ENCODE results near the gene SMOC2. TPM values are rescaled to one million over a fixed set of nuclear protein-coding genes. Genes with fewer than 3 reads are reported as not detected.

The SMOC2 gene
- total and polyA plus RNA-seq, 4 donors, result 203 to 369 (median 266) TPM

DNA sequence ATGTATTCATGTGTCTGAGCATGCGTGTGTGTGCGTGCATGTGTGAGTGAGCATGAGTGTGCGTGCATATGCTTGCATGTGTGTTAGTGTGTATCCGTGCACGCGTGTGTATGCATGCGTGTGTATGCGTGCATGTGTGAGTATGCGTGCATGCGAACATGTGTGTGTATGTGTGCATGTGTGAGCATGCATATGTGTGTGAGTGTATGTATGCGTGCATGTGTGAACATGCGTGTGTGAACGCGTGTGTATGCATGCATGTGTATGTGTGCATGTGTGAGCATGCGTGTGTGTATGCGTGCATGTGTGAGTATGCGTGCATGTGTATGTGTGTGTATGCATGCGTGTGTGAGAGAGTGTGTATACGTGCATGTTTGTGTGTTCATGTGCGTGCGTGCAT lies 77.9 kb downstream of the SMOC2 start:
- WGBS, 2 donors, result 81 to 97% methylated on average over 21 of the region's 21 CpGs
- Histone ChIP-seq H3K4me1 (ENCODE audit: control insufficient read depth in 1 of 2, insufficient read depth in 2 of 2, low read length in 2 of 2) (no peaks in the 10 kb centered on the region), H3K4me3 (ENCODE audit: low read length in 2 of 2) (no peak overlapping the region), H3K27me3 (ENCODE audit: control insufficient read depth in 1 of 2, insufficient read depth in 2 of 2, low read length in 1 of 2) (no peaks in the 10 kb centered on the region), H3K27ac (ENCODE audit: low read depth in 1 of 2, low read length in 2 of 2) (no peak overlapping the region), H3K36me3 (ENCODE audit: control insufficient read depth in 1 of 2, insufficient read depth in 2 of 2, low read length in 1 of 2) (no peaks in the 10 kb centered on the region), H3K9me3 (ENCODE audit: control insufficient read depth, low read length) (no peaks in the 10 kb centered on the region)
- intact Hi-C loops (cut with DNase I), result loop anchor here in 1 of 2 donors (5.0 kb wide), 1 partner anchor 57 kb away; no protein-coding TSS in a partner anchor
- DNase-seq (no peak), ATAC-seq (ENCODE audit: low FRiP score) (no peak)

DNA sequence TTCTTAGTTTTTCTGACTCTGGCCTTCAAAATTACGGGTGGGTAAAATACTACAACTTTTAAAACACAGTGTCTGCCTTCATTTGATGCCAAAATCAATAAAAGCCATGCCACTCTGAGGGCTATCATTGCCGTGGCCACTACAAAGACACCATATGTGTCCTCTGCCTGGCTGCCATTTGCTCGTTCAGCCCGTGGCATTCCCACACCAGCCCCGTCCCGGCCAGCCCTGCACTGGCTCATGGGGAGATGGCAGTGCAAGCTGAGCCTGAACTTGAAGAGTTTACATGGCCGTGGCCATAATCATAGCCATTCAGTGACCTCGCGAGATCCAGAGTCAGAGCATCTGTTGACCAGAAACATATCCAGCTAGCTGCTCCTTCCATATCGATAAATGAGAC lies 79.2 kb downstream of the SMOC2 start:
- intact Hi-C loops (cut with DNase I), result no loop called here
- H3K4me3 ChIP-seq (ENCODE audit: low read length in 2 of 2), result no peak overlapping the region
- H3K9me3 ChIP-seq (ENCODE audit: control insufficient read depth, low read length), result no peaks in the 10 kb centered on the region
- no peaks in the 10 kb centered on the region for H3K27me3 ChIP-seq (ENCODE audit: control insufficient read depth in 1 of 2, insufficient read depth in 2 of 2, low read length in 1 of 2)
- ATAC-seq (ENCODE audit: low FRiP score), result no peak
- H3K4me1 ChIP-seq (ENCODE audit: control insufficient read depth in 1 of 2, insufficient read depth in 2 of 2, low read length in 2 of 2), result no peaks in the 10 kb centered on the region
- no peaks in the 10 kb centered on the region for H3K36me3 ChIP-seq (ENCODE audit: control insufficient read depth in 1 of 2, insufficient read depth in 2 of 2, low read length in 1 of 2)
- 86% methylated on average over 10 of the region's 10 CpGs for WGBS, 2 donors
- no peak for DNase-seq
- H3K27ac ChIP-seq (ENCODE audit: low read depth in 1 of 2, low read length in 2 of 2), result no peak overlapping the region

DNA sequence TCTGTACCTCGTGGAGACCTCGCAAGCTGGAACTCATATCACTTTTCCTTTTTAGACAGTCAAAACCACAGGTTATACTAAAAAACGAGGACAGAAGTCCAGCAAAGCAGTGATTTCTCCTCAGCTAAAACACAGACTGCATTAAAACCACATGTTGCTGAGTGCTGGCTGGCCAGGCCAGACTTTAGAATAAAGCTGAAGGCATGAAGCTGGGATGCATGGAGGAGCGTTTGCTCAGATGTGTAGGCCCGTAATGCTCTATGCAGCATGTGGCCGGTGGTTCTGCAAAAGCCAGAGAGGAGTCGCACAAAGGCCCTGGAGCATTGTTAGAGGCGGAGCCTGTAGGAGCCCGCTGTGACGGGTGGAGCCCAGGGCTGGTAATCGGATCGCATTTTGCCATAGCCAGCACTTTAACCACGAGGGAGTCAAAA lies 83.6 kb downstream of the SMOC2 start:
- no peaks in the 10 kb centered on the region for H3K9me3 ChIP-seq (ENCODE audit: control insufficient read depth, low read length)
- no peaks in the 10 kb centered on the region for H3K36me3 ChIP-seq (ENCODE audit: control insufficient read depth in 1 of 2, insufficient read depth in 2 of 2, low read length in 1 of 2)
- H3K27ac ChIP-seq (ENCODE audit: low read depth in 1 of 2, low read length in 2 of 2), result no peak overlapping the region
- no peak for ATAC-seq (ENCODE audit: low FRiP score)
- peak in 1 of 2 donors; percentile 84 for DNase-seq
- WGBS, 2 donors, result 50 to 64% methylated on average over 13 of the region's 13 CpGs
- H3K4me3 ChIP-seq (ENCODE audit: low read length in 2 of 2), result no peak overlapping the region
- H3K4me1 ChIP-seq (ENCODE audit: control insufficient read depth in 1 of 2, insufficient read depth in 2 of 2, low read length in 2 of 2), result peaks cover 2 to 3% of the 10 kb centered on the region in 2 donors
- H3K27me3 ChIP-seq (ENCODE audit: control insufficient read depth in 1 of 2, insufficient read depth in 2 of 2, low read length in 1 of 2), result no peaks in the 10 kb centered on the region
- intact Hi-C loops (cut with DNase I), result loop anchor here (5.0 kb wide), 3 partner anchors 58 to 82 kb away; partner anchors contain the start of gene SMOC2 (in 1 of the 2)

DNA sequence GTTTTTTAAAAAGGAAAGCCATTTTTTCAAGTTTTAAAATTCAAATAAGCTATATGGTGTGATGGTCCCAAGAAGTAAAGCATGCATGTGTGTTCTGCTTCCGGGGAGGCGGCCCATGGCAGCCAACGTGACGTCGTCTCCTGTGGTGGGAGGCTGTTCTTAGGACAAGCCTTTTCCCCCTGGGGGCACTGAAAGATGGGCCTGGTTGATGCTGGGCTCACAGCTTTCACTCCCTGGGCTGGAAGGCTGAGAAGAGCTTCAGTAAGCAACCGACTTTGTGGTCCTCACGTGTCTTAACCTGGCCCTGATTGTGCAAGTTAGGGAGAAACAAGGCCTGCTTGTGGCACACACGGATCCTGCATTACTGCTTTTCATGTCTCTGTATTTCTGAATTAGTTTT lies 84.1 kb downstream of the SMOC2 start:
- no peak overlapping the region for H3K4me3 ChIP-seq (ENCODE audit: low read length in 2 of 2)
- DNase-seq (no peak), ATAC-seq (ENCODE audit: low FRiP score) (no peak)
- no peaks in the 10 kb centered on the region for H3K27me3 ChIP-seq (ENCODE audit: control insufficient read depth in 1 of 2, insufficient read depth in 2 of 2, low read length in 1 of 2)
- no peak overlapping the region for H3K27ac ChIP-seq (ENCODE audit: low read depth in 1 of 2, low read length in 2 of 2)
- H3K36me3 ChIP-seq (ENCODE audit: control insufficient read depth in 1 of 2, insufficient read depth in 2 of 2, low read length in 1 of 2), result no peaks in the 10 kb centered on the region
- WGBS, 2 donors, result 83 to 89% methylated on average over 8 of the region's 8 CpGs
- no peaks in the 10 kb centered on the region for H3K9me3 ChIP-seq (ENCODE audit: control insufficient read depth, low read length)
- intact Hi-C loops (cut with DNase I), result loop anchor here (5.0 kb wide), 3 partner anchors 57 to 83 kb away; partner anchors contain the start of gene SMOC2 (in 1 of the 2)
- H3K4me1 ChIP-seq (ENCODE audit: control insufficient read depth in 1 of 2, insufficient read depth in 2 of 2, low read length in 2 of 2), result peaks cover 2 to 3% of the 10 kb centered on the region in 2 donors

DNA sequence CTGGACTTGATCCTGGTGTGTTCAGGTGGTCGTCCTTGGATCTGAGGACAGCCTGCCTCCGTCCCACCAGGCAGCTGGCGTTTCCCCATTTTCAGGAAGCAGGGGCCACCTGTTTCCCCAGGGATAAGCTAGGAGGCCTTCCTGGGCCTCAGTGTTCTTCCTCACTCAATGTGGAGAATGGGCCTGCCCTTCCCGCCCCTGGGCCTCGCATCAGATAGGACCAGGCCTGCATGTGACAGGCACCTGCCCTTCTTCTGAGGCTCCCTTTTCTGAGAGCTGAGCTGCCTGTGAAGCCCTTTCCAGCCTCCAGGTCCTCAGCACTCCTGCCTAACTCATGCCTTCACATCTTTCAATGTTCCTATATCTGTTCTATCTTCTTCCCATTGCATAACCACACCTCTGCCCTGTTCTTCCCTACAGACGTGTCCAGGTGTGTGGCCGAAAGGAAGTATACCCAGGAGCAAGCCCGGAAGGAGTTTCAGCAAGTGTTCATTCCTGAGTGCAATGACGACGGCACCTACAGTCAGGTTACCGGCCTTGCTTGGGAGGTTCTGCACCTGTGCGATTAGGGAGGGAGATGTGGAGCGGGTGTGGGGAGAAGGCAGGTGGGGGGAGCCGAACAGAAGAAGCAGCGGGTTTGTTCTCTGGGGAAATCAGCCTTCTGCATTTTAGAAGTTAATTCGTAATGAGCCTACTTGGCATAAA lies 85.1 kb downstream of the SMOC2 start:
- H3K9me3 ChIP-seq (ENCODE audit: control insufficient read depth, low read length), result no peaks in the 10 kb centered on the region
- peaks cover 2 to 3% of the 10 kb centered on the region in 2 donors for H3K4me1 ChIP-seq (ENCODE audit: control insufficient read depth in 1 of 2, insufficient read depth in 2 of 2, low read length in 2 of 2)
- ATAC-seq (ENCODE audit: low FRiP score) (no peak), DNase-seq (no peak)
- H3K27me3 ChIP-seq (ENCODE audit: control insufficient read depth in 1 of 2, insufficient read depth in 2 of 2, low read length in 1 of 2), result no peaks in the 10 kb centered on the region
- 82 to 83% methylated on average over 16 of the region's 16 CpGs for WGBS, 2 donors
- no peaks in the 10 kb centered on the region for H3K36me3 ChIP-seq (ENCODE audit: control insufficient read depth in 1 of 2, insufficient read depth in 2 of 2, low read length in 1 of 2)
- peak overlapping the region in 1 of 2 donors; percentile 75 for H3K27ac ChIP-seq (ENCODE audit: low read depth in 1 of 2, low read length in 2 of 2)
- intact Hi-C loops (cut with DNase I), result loop anchor here (5.0 kb wide), 3 partner anchors 56 to 84 kb away; partner anchors contain the start of gene SMOC2 (in 1 of the 2)
- no peak overlapping the region for H3K4me3 ChIP-seq (ENCODE audit: low read length in 2 of 2)

DNA sequence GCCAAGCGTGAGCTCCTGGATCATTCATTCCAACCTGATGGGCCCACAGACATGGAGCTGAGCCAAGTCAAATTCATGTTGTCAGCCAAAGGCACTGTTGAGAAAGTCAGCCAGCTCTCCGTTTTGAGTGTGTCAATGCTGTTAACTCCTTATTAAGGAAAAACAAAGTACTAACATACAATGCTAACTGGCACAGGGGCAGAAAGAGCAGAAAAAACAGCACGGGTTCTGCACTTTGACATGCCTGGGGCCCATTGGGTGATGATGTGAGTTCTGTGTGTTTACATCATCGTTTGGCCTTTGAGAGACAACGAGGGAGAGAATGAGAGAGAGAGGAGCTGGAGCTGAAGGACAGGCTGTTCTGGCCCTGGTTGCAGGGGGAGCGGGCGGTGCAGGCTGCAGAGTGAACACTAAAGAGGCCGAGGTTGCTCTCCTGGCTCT lies 85.9 kb downstream of the SMOC2 start:
- 3 to 5% methylated on average over 8 of the region's 8 CpGs for WGBS, 2 donors
- Histone ChIP-seq H3K36me3 (ENCODE audit: control insufficient read depth in 1 of 2, insufficient read depth in 2 of 2, low read length in 1 of 2) (no peaks in the 10 kb centered on the region), H3K27me3 (ENCODE audit: control insufficient read depth in 1 of 2, insufficient read depth in 2 of 2, low read length in 1 of 2) (no peaks in the 10 kb centered on the region), H3K27ac (ENCODE audit: low read depth in 1 of 2, low read length in 2 of 2) (peak overlapping the region; percentile 57 to 63), H3K9me3 (ENCODE audit: control insufficient read depth, low read length) (no peaks in the 10 kb centered on the region), H3K4me3 (ENCODE audit: low read length in 2 of 2) (no peak overlapping the region), H3K4me1 (ENCODE audit: control insufficient read depth in 1 of 2, insufficient read depth in 2 of 2, low read length in 2 of 2) (peaks cover 2 to 3% of the 10 kb centered on the region in 2 donors)
- DNase-seq (peak; percentile 61 to 78), ATAC-seq (ENCODE audit: low FRiP score) (peak; percentile 83)
- intact Hi-C loops (cut with DNase I), result loop anchor here (5.0 kb wide), 3 partner anchors 55 to 85 kb away; partner anchors contain the start of gene SMOC2 (in 1 of the 2)

DNA sequence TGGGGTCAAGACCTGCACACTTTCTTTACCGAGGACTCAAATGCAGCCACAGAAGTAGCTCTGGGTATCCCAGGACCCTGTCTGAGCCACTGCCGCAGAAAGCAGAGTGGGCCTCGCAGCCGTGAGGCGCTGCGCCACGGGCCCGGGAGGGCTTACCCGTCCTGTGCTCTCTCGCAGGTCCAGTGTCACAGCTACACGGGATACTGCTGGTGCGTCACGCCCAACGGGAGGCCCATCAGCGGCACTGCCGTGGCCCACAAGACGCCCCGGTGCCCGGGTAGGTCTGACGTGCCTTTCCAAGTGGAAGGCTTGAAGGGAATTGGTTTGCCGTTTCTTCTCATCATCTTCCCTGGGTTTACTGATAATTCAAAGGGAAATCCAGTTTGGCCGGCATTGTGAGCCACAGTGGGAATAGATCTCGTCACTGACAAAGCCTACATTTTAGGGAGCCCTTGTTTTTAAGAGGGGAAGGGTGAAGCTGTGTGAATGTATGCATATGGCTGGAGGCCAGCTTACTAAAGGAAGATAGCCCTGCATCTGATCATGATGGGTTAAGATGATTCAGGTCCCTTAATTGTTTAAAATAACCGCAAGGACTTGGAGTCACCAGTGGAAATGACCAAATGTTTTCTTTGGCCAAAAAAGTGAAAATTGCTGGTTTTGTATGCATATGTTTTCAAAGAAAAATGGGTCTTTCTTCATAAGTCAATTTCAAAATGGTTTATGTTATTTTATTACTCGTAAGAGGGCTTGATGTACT lies 86.6 kb downstream of the SMOC2 start:
- Histone ChIP-seq H3K9me3 (ENCODE audit: control insufficient read depth, low read length) (no peaks in the 10 kb centered on the region), H3K27ac (ENCODE audit: low read depth in 1 of 2, low read length in 2 of 2) (peak overlapping the region; percentile 57 to 63), H3K4me3 (ENCODE audit: low read length in 2 of 2) (no peak overlapping the region), H3K4me1 (ENCODE audit: control insufficient read depth in 1 of 2, insufficient read depth in 2 of 2, low read length in 2 of 2) (peaks cover 2 to 3% of the 10 kb centered on the region in 2 donors), H3K36me3 (ENCODE audit: control insufficient read depth in 1 of 2, insufficient read depth in 2 of 2, low read length in 1 of 2) (no peaks in the 10 kb centered on the region), H3K27me3 (ENCODE audit: control insufficient read depth in 1 of 2, insufficient read depth in 2 of 2, low read length in 1 of 2) (no peaks in the 10 kb centered on the region)
- intact Hi-C loops (cut with DNase I), result loop anchor here (5.0 kb wide), 3 partner anchors 55 to 85 kb away; partner anchors contain the start of gene SMOC2 (in 1 of the 2)
- DNase-seq (peak in 1 of 2 donors; percentile 74), ATAC-seq (ENCODE audit: low FRiP score) (peak; percentile 44)
- 50 to 56% methylated on average over 25 of the region's 25 CpGs for WGBS, 2 donors

DNA sequence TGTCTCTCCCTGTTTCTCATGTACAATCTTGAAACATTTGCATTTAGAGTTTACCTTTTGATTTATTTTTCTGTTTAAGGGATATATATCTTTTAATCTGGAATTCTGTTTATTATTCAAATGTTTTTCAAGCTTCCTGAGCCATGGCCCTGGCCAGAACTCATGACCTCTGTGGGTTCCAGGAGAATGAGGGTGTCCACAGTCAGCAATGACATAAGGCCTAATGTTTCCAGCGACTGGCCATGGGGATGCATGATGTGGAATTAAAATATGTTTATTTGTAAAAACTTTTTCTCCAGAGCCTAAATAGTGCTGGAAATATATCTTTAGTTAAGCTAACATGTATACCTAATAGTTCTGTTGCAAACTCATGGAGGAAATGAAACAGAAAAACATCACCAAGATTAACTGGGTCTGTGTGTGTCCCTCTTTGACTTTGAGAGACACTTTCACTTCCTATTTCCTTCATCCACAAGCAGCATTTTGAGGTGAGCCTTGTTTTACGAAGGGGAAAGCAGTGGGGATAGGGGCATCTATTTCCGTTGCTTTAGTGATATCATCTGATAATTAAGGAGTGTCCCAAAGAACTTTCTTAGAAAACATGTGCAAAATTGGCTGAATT lies 87.6 kb downstream of the SMOC2 start:
- Histone ChIP-seq H3K9me3 (ENCODE audit: control insufficient read depth, low read length) (no peaks in the 10 kb centered on the region), H3K4me1 (ENCODE audit: control insufficient read depth in 1 of 2, insufficient read depth in 2 of 2, low read length in 2 of 2) (peaks cover 2 to 3% of the 10 kb centered on the region in 2 donors), H3K27me3 (ENCODE audit: control insufficient read depth in 1 of 2, insufficient read depth in 2 of 2, low read length in 1 of 2) (no peaks in the 10 kb centered on the region), H3K27ac (ENCODE audit: low read depth in 1 of 2, low read length in 2 of 2) (peak overlapping the region in 1 of 2 donors; percentile 6), H3K4me3 (ENCODE audit: low read length in 2 of 2) (no peak overlapping the region), H3K36me3 (ENCODE audit: control insufficient read depth in 1 of 2, insufficient read depth in 2 of 2, low read length in 1 of 2) (no peaks in the 10 kb centered on the region)
- ATAC-seq (ENCODE audit: low FRiP score), result no peak
- intact Hi-C loops (cut with DNase I), result loop anchor here (5.0 kb wide), 3 partner anchors 54 to 86 kb away; partner anchors contain the start of gene SMOC2 (in 1 of the 2)
- DNase-seq, result no peak
- WGBS, 2 donors, result 45 to 58% methylated on average over 3 of the region's 3 CpGs
